KMS-11 (cell line): ENCODE measurements around the gene GRB7.

Experiments used
- H2AFZ ChIP-seq: fragments of 200-600 bp; sonication (generic); 2 replicates; pipeline ENCODE4 v1.6.1; 2016; ENCODE audit warnings: antibody characterized with exemption, mixed run types, low read depth
- H3K27ac ChIP-seq: fragments of 200-600 bp; sonication (generic); 2 replicates; pipeline ENCODE4 v1.6.1; 2016; ENCODE audit warnings: mild to moderate bottlenecking, mixed run types
- H3K27me3 ChIP-seq: fragments of 200-600 bp; sonication (generic); 2 replicates; pipeline ENCODE4 v1.6.1; 2017; ENCODE audit warnings: mild to moderate bottlenecking, low read depth, mixed run types, moderate library complexity; ENCODE audit not compliant: insufficient read depth
- H3K36me3 ChIP-seq: fragments of 200-600 bp; sonication (generic); 2 replicates; pipeline ENCODE4 v1.6.1; 2017; ENCODE audit warnings: mild to moderate bottlenecking, mixed run types; ENCODE audit not compliant: insufficient read depth
- H3K4me1 ChIP-seq: fragments of 200-600 bp; sonication (generic); 2 replicates; pipeline ENCODE4 v1.6.1; 2016; ENCODE audit warnings: mild to moderate bottlenecking, low read depth, mixed run types; ENCODE audit not compliant: poor library complexity, severe bottlenecking
- H3K4me2 ChIP-seq: fragments of 200-600 bp; sonication (generic); 2 replicates; pipeline ENCODE4 v1.7.0; 2016; ENCODE audit warnings: mild to moderate bottlenecking, mixed run types
- H3K4me3 ChIP-seq: fragments of 200-600 bp; sonication (generic); IDR thresholded peaks from 2 replicates; pipeline ENCODE4 v1.6.1; 2017; ENCODE audit warnings: low read depth, low read length, mixed read lengths; ENCODE audit not compliant: insufficient read depth
- H3K79me2 ChIP-seq: fragments of 200-600 bp; sonication (generic); 2 replicates; pipeline ENCODE4 v1.6.1; 2016; ENCODE audit warnings: low read depth, mixed run types; ENCODE audit not compliant: insufficient read depth
- H3K9ac ChIP-seq: fragments of 200-600 bp; sonication (generic); 2 replicates; pipeline ENCODE4 v1.6.1; 2016; ENCODE audit warnings: mild to moderate bottlenecking, mixed run types
- H4K20me1 ChIP-seq: fragments of 200-600 bp; sonication (generic); 2 replicates; pipeline ENCODE4 v1.6.1; 2016; ENCODE audit warnings: mild to moderate bottlenecking, mixed run types; ENCODE audit not compliant: insufficient read depth
- CTCF ChIP-seq: fragments of 200-600 bp; sonication (generic); conservative IDR thresholded peaks from 2 replicates; pipeline ENCODE4 v1.6.1; 2017; ENCODE audit warnings: low read depth, mild to moderate bottlenecking, antibody characterized with exemption, low read length, moderate library complexity, mixed read lengths

Gene GRB7

GRCh38 chr17:39744075-39744835 is 6.5 kb downstream of the GRB7 start:
- no peak for TF ChIP-seq CTCF
- H3K27me3 ChIP-seq = no peaks in the 10 kb centered on the region
- no peak overlapping the region for H3K4me3 ChIP-seq
- no peaks in the 10 kb centered on the region for H3K79me2 ChIP-seq
- H3K27ac ChIP-seq = no peak overlapping the region
- no peaks in the 10 kb centered on the region for H3K36me3 ChIP-seq
- H4K20me1 ChIP-seq = no peaks in the 10 kb centered on the region
- no peak overlapping the region for H2AFZ ChIP-seq
- no peak overlapping the region for H3K4me2 ChIP-seq
- peaks cover 3% of the 10 kb centered on the region for H3K4me1 ChIP-seq
- no peak overlapping the region for H3K9ac ChIP-seq

- no peaks in the 10 kb centered on the region for H3K27me3 ChIP-seq
- H3K36me3 ChIP-seq = no peaks in the 10 kb centered on the region
- no peak overlapping the region for H3K27ac ChIP-seq
- H3K79me2 ChIP-seq = no peaks in the 10 kb centered on the region
- no peaks in the 10 kb centered on the region for H4K20me1 ChIP-seq
- H3K4me3 ChIP-seq = no peak overlapping the region
- no peaks in the 10 kb centered on the region for H3K4me1 ChIP-seq
- no peak overlapping the region for H3K4me2 ChIP-seq
- no peak overlapping the region for H3K9ac ChIP-seq
- H2AFZ ChIP-seq = no peak overlapping the region
- no peak for TF ChIP-seq CTCF
Measured at GRCh38 chr17:39744836-39745215, 7.1 kb downstream of the GRB7 start.

DNA sequence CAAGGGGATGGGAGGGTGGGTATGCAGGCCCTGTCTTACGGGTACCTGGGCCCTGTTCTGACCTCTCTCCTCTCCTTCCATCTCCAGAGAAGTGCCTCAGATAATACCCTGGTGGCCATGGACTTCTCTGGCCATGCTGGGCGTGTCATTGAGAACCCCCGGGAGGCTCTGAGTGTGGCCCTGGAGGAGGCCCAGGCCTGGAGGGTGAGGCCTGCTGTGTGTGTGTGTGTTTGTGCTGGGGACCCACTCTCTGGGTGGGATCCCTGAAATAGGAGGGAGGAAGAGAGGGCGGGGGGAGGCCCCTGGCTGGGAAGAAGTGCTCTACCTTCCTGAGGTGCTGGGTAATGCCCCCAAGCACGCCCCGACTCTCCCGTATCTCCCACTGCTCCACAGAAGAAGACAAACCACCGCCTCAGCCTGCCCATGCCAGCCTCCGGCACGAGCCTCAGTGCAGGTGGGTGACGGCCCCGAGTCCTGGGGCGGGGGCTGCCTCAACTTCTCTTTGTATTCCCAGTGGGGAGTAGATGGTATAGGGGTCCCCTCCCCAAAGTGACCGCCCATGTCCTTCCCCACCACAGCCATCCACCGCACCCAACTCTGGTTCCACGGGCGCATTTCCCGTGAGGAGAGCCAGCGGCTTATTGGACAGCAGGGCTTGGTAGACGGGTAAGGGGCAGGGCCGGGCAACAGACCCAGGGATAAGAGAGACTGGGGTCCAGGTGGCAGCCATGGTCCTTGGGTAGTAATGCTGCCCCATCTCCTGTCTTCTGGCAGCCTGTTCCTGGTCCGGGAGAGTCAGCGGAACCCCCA is 7.8 kb downstream of the GRB7 start:
- H3K27me3 ChIP-seq = no peaks in the 10 kb centered on the region
- no peak overlapping the region for H3K9ac ChIP-seq
- H3K4me2 ChIP-seq = no peak overlapping the region
- no peaks in the 10 kb centered on the region for H3K79me2 ChIP-seq
- no peak for TF ChIP-seq CTCF
- no peaks in the 10 kb centered on the region for H3K36me3 ChIP-seq
- H3K27ac ChIP-seq = no peak overlapping the region
- H4K20me1 ChIP-seq = no peaks in the 10 kb centered on the region
- H2AFZ ChIP-seq = no peak overlapping the region
- no peaks in the 10 kb centered on the region for H3K4me1 ChIP-seq
- H3K4me3 ChIP-seq = no peak overlapping the region

- H3K4me3 ChIP-seq = no peak overlapping the region
- no peak overlapping the region for H3K9ac ChIP-seq
Measured at GRCh38 chr17:39746145-39746461, 8.4 kb downstream of the GRB7 start.

More at GRCh38 chr17:39746145-39746461, 8.4 kb downstream of the GRB7 start:
- Histone ChIP-seq H3K79me2 (no peaks in the 10 kb centered on the region), H3K27ac (no peak overlapping the region), H4K20me1 (no peaks in the 10 kb centered on the region), H2AFZ (no peak overlapping the region), H3K36me3 (no peaks in the 10 kb centered on the region), H3K27me3 (no peaks in the 10 kb centered on the region), H3K4me2 (no peak overlapping the region), H3K4me1 (no peaks in the 10 kb centered on the region)
- no peak for TF ChIP-seq CTCF
